GM12878 (cell line): ENCODE data around the gene CD93. TPM values are rescaled to one million over a fixed set of nuclear protein-coding genes. Genes with fewer than 3 reads are reported as not detected.

Source experiments
- ATAC-seq: fragments of 200-7000 bp; cut with Tn5 transposase; 3 replicates; pipeline ENCODE4 v1.9.1; 2020; ENCODE audit warnings: mild to moderate bottlenecking, moderate library complexity
- BruUV-seq: library from RNA; stranded (reverse); fragments of 400-500 nt; replicated peaks from 2 replicates; lab custom pipeline; 2021; lab: Mats Ljungman, UMichigan
- CTCF ChIA-PET: fragments of 300-600 bp; sonication (Branson Sonifier 250); formaldehyde crosslinking; extraction: SDS; loops from one replicate; lab custom pipeline; 2021; ENCODE audit warnings: inconsistent platforms; lab: Yijun Ruan, JAX
- POLR2A ChIA-PET: fragments of 350-600 bp; formaldehyde crosslinking; extraction: SDS; loops from one replicate; lab custom pipeline; 2021; ENCODE audit warnings: inconsistent platforms; lab: Charles Lee
- RAD21 ChIA-PET: fragments of 300-600 bp; sonication (Branson Sonifier 250); formaldehyde crosslinking; loops from one replicate; lab custom pipeline; 2023; ENCODE audit warnings: antibody characterized with exemption; ENCODE audit not compliant: unreplicated experiment; lab: Charles Lee
- SMC1A ChIA-PET: fragments of 300-600 bp; sonication (Branson Sonifier 250); formaldehyde crosslinking; loops from one replicate; lab custom pipeline; 2023; ENCODE audit not compliant: unreplicated experiment, uncharacterized antibody; lab: Charles Lee
- DNase-seq: peaks from one replicate; pipeline ENCODE4 v3.0.0-alpha.2; 2011; ENCODE audit warnings: low read depth, low spot score
- FAIRE-seq: peaks from 3 replicates; lab custom pipeline; 2011; peaks lifted over from hg19 to GRCh38; lab: Jason Lieb, UNC
- H2AFZ ChIP-seq: 2 replicates; pipeline ENCODE4 v1.6.0; 2011; ENCODE audit warnings: low read depth, low read length, control low read depth; ENCODE audit not compliant: control insufficient read depth
- H3K27ac ChIP-seq: 2 replicates; pipeline ENCODE4 v1.5.1; 2011; ENCODE audit warnings: control low read depth; ENCODE audit not compliant: control insufficient read depth, insufficient read depth
- H3K27me3 ChIP-seq, 2 experiments: replicated peaks in 1 of 2; 2 replicates each; pipeline versions ENCODE4 v1.6.0 to v1.6.1; 2011; ENCODE audit warnings: low read length in 1 of 2; ENCODE audit not compliant: control insufficient read depth in 2 of 2, insufficient read depth in 2 of 2
- H3K36me3 ChIP-seq, 2 experiments: 2 replicates each; pipeline ENCODE4 v1.5.1; 2011; ENCODE audit warnings: low read length in 1 of 2; ENCODE audit not compliant: control insufficient read depth in 2 of 2, insufficient read depth in 2 of 2
- H3K4me1 ChIP-seq: 2 replicates; pipeline ENCODE4 v1.6.1; 2011; ENCODE audit warnings: mild to moderate bottlenecking, low read length, moderate library complexity, mixed read lengths; ENCODE audit not compliant: control insufficient read depth, insufficient read depth
- H3K4me2 ChIP-seq: 2 replicates; pipeline ENCODE4 v1.6.0; 2011; ENCODE audit warnings: control low read depth; ENCODE audit not compliant: control insufficient read depth, insufficient read depth
- H3K4me3 ChIP-seq: fragments of 200-600 bp; sonication (generic); 2 replicates; pipeline ENCODE4 v1.5.1; 2016
- H3K79me2 ChIP-seq: 2 replicates; pipeline ENCODE4 v1.6.0; 2011; ENCODE audit warnings: low read length; ENCODE audit not compliant: control insufficient read depth, insufficient read depth
- H3K9ac ChIP-seq: 2 replicates; pipeline ENCODE4 v1.8.0; 2011; ENCODE audit warnings: low read length, control low read depth, mixed read lengths; ENCODE audit not compliant: control insufficient read depth, insufficient read depth
- H3K9me3 ChIP-seq: replicated peaks from 3 replicates; pipeline ENCODE4 v1.5.1; 2011; ENCODE audit warnings: mild to moderate bottlenecking, low read length; ENCODE audit not compliant: control insufficient read depth, insufficient read depth
- H4K20me1 ChIP-seq: 2 replicates; pipeline ENCODE4 v1.6.0; 2011; ENCODE audit not compliant: control insufficient read depth, insufficient read depth
- GABPA ChIP-seq: IDR thresholded peaks from 2 replicates; pipeline ENCODE4 v1.6.1; 2014; ENCODE audit warnings: antibody characterized with exemption, low read depth, mild to moderate bottlenecking, inconsistent platforms
- NFIC ChIP-seq: IDR thresholded peaks from 2 replicates; pipeline ENCODE4 v1.6.1; 2012; ENCODE audit warnings: low read depth, mild to moderate bottlenecking, inconsistent platforms, low read length, moderate library complexity
- NFYB ChIP-seq: IDR thresholded peaks from 2 replicates; pipeline ENCODE4 v1.6.1; 2011; ENCODE audit warnings: low read depth, mild to moderate bottlenecking, low read length, improper control_type of control experiment, moderate library complexity; ENCODE audit not compliant: insufficient read depth
- POLR2A ChIP-seq: IDR thresholded peaks from 2 replicates; pipeline ENCODE4 v1.6.1; 2011; ENCODE audit warnings: low read depth, mild to moderate bottlenecking, low read length
- POLR2AphosphoS5 ChIP-seq: IDR thresholded peaks from 2 replicates; pipeline ENCODE4 v1.6.1; 2011; ENCODE audit warnings: mild to moderate bottlenecking, low read length, inconsistent platforms
- STAT3 ChIP-seq: IDR thresholded peaks from 2 replicates; pipeline ENCODE4 v1.6.1; 2011; ENCODE audit warnings: low read depth, low read length, improper control_type of control experiment
- TARDBP ChIP-seq: IDR thresholded peaks from 2 replicates; pipeline ENCODE4 v1.6.1; 2016; ENCODE audit warnings: borderline replicate concordance
- TCF3 ChIP-seq: IDR thresholded peaks from 2 replicates; pipeline ENCODE4 v1.6.1; 2012; ENCODE audit warnings: low read depth, mild to moderate bottlenecking, low read length, borderline replicate concordance; ENCODE audit not compliant: insufficient read depth
- ZZZ3 ChIP-seq: IDR thresholded peaks from 2 replicates; pipeline ENCODE4 v1.6.1; 2011; ENCODE audit warnings: low read depth; ENCODE audit not compliant: control insufficient read depth, insufficient read length
- WGBS: methylation state at CpG from one replicate; pipeline ENCODE4 v1.1.6; 2016; ENCODE audit warnings: low lambda C conversion rate; ENCODE audit not compliant: insufficient replicate concordance, insufficient coverage; ENCODE audit errors: missing lambda C conversion rate; 5-methylcytosine and 5-hydroxymethylcytosine counted together
- in situ Hi-C: fragments of 300-500 bp; cut with MboI; formaldehyde crosslinking; loops from 9 replicates; pipeline ENCODE4 v1.14.3; 2018; ENCODE audit warnings: mixed read lengths
- intact Hi-C: fragments of 100-400 bp; cut with micrococcal nuclease; formaldehyde crosslinking; loops from one replicate; pipeline ENCODE4 v1.14.2; 2022; ENCODE audit not compliant: unreplicated experiment
- polyA plus RNA-seq, 11 experiments: library from polyadenylated mRNA; depleted of rRNA in 4 of 11; unstranded in 6 of 11; stranded (reverse) in 5 of 11; fragments of >200 nt; fragmentation: Nextera tagmentation in 4 of 11; fragmentation: Illumina TruSeq in 1 of 11; extraction: Ambion mirVana in 4 of 11; extraction: Trizol in 1 of 11; gene quantifications; 1 replicate in 1 of 11; 2 replicates in 10 of 11; pipeline versions ENCODE4 v1.2.1 to v1.2.3, GENCODE V29; 2011 to 2016; ENCODE audit warnings: inconsistent platforms in 2 of 11, missing spikeins in 2 of 11, low read depth in 1 of 11
- total RNA-seq, 4 experiments: library from RNA; depleted of rRNA in 3 of 4; stranded (reverse); fragments of >200 nt in 3 of 4; fragmentation: Illumina TruSeq in 1 of 4; extraction: Trizol in 1 of 4; gene quantifications; 2 replicates each; pipeline versions ENCODE4 v1.2.1 to v1.2.3, GENCODE V29; 2013 to 2021
- TF ChIP-seq, protein P1 (sequence below): fragments of 150-350 bp; IDR thresholded peaks from 2 replicates; pipeline ENCODE4 v1.6.1; 2016; ENCODE audit warnings: low read depth, low read length
- TF ChIP-seq, protein P2 (sequence below): IDR thresholded peaks from 2 replicates; pipeline ENCODE4 v1.6.1; 2012; ENCODE audit warnings: low read length, inconsistent platforms
- TF ChIP-seq, protein P3 (sequence below): IDR thresholded peaks from 2 replicates; pipeline ENCODE4 v1.6.1; 2012; ENCODE audit warnings: mild to moderate bottlenecking, low read depth, low read length
- TF ChIP-seq, protein P4 (sequence below): fragments of 450-650 bp; IDR thresholded peaks from 2 replicates; pipeline ENCODE4 v1.6.1; 2018; ENCODE audit warnings: borderline replicate concordance, mild to moderate bottlenecking; ENCODE audit not compliant: partially characterized antibody

Gene CD93
- total and polyA plus RNA-seq, 10 of the 15 experiments (the other 5 are each of a cell fraction or from before 2014, with no cell fraction given) = 0.20 to 2.7 (median 0.92) TPM

DNA sequence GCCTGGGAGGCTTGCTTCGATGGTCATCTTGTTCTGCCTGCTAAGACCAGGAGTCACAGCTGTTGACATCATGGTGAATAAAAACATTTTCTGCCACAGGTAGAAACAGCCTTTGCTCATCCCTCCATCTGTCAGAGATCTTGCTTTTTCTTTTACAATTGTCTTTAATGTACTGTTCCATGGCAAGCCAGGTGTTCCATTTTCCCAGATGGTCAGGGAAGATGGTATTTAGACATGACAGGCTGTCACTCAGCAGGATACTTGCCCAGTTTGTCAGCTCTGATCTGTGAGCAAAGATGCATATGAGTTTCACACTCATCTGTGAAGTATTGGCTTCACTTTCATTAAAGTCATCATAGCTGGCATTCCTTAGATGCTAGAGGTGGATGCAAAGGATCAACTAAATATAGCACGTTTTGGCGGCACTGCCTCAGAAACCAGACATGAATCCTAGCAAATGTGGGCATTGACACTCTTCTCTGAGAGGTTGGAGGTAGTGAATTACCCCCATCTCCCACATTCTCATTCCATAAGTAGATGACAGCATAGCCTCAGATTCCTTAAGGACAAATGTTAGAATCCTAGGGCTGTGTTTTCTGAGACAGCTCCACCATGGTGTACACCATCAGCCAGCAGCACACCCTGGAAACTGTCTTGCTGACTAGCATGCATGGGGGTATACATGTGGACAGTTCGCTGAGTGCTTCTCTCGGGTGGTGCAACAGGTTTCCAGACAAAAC, 46.8 kb downstream of the CD93 start:
- ChIA-PET CTCF (interaction anchor here (1.1 kb wide), 1 partner anchor 195 kb away, joined by 4 read pairs; no protein-coding TSS in a partner anchor), SMC1A (interaction anchor here (0.6 to 1.4 kb wide), 2 partner anchors 350 to 457 kb away, joined by 3 read pairs; no protein-coding TSS in a partner anchor), RAD21 (no interaction called here), POLR2A (no interaction called here)
- H3K27ac ChIP-seq = no peak overlapping the region
- FAIRE-seq = no peak
- H3K79me2 ChIP-seq = no peaks in the 10 kb centered on the region
- no peak overlapping the region for H3K4me3 ChIP-seq
- no peak overlapping the region for H3K4me2 ChIP-seq
- 5% methylated on average over 5 of the region's 5 CpGs for WGBS
- ATAC-seq = no peak
- no peaks in the 10 kb centered on the region for H3K9me3 ChIP-seq
- no peak overlapping the region for H3K9ac ChIP-seq
- H3K4me1 ChIP-seq = no peaks in the 10 kb centered on the region
- BruUV-seq = no TSS peak
- intact Hi-C loops = no loop called here
- DNase-seq = no peak
- in situ Hi-C loops = no loop called here
- no peak overlapping the region for H2AFZ ChIP-seq
- peaks cover 0 to 3% of the 10 kb centered on the region in 2 experiments; a peak in 1 of 4 replicates for H3K27me3 ChIP-seq
- H4K20me1 ChIP-seq = no peaks in the 10 kb centered on the region
- no peaks in the 10 kb centered on the region for H3K36me3 ChIP-seq
- TF ChIP-seq, protein P1, sequence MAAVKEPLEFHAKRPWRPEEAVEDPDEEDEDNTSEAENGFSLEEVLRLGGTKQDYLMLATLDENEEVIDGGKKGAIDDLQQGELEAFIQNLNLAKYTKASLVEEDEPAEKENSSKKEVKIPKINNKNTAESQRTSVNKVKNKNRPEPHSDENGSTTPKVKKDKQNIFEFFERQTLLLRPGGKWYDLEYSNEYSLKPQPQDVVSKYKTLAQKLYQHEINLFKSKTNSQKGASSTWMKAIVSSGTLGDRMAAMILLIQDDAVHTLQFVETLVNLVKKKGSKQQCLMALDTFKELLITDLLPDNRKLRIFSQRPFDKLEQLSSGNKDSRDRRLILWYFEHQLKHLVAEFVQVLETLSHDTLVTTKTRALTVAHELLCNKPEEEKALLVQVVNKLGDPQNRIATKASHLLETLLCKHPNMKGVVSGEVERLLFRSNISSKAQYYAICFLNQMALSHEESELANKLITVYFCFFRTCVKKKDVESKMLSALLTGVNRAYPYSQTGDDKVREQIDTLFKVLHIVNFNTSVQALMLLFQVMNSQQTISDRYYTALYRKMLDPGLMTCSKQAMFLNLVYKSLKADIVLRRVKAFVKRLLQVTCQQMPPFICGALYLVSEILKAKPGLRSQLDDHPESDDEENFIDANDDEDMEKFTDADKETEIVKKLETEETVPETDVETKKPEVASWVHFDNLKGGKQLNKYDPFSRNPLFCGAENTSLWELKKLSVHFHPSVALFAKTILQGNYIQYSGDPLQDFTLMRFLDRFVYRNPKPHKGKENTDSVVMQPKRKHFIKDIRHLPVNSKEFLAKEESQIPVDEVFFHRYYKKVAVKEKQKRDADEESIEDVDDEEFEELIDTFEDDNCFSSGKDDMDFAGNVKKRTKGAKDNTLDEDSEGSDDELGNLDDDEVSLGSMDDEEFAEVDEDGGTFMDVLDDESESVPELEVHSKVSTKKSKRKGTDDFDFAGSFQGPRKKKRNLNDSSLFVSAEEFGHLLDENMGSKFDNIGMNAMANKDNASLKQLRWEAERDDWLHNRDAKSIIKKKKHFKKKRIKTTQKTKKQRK = no peak
- TF ChIP-seq, protein P2, sequence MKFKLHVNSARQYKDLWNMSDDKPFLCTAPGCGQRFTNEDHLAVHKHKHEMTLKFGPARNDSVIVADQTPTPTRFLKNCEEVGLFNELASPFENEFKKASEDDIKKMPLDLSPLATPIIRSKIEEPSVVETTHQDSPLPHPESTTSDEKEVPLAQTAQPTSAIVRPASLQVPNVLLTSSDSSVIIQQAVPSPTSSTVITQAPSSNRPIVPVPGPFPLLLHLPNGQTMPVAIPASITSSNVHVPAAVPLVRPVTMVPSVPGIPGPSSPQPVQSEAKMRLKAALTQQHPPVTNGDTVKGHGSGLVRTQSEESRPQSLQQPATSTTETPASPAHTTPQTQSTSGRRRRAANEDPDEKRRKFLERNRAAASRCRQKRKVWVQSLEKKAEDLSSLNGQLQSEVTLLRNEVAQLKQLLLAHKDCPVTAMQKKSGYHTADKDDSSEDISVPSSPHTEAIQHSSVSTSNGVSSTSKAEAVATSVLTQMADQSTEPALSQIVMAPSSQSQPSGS = no peak
- TF ChIP-seq NFYB = no peak
- TF ChIP-seq NFIC = no peak
- TF ChIP-seq, protein P3, sequence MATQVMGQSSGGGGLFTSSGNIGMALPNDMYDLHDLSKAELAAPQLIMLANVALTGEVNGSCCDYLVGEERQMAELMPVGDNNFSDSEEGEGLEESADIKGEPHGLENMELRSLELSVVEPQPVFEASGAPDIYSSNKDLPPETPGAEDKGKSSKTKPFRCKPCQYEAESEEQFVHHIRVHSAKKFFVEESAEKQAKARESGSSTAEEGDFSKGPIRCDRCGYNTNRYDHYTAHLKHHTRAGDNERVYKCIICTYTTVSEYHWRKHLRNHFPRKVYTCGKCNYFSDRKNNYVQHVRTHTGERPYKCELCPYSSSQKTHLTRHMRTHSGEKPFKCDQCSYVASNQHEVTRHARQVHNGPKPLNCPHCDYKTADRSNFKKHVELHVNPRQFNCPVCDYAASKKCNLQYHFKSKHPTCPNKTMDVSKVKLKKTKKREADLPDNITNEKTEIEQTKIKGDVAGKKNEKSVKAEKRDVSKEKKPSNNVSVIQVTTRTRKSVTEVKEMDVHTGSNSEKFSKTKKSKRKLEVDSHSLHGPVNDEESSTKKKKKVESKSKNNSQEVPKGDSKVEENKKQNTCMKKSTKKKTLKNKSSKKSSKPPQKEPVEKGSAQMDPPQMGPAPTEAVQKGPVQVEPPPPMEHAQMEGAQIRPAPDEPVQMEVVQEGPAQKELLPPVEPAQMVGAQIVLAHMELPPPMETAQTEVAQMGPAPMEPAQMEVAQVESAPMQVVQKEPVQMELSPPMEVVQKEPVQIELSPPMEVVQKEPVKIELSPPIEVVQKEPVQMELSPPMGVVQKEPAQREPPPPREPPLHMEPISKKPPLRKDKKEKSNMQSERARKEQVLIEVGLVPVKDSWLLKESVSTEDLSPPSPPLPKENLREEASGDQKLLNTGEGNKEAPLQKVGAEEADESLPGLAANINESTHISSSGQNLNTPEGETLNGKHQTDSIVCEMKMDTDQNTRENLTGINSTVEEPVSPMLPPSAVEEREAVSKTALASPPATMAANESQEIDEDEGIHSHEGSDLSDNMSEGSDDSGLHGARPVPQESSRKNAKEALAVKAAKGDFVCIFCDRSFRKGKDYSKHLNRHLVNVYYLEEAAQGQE = no peak
- no peak for TF ChIP-seq TARDBP
- TF ChIP-seq, protein P4, sequence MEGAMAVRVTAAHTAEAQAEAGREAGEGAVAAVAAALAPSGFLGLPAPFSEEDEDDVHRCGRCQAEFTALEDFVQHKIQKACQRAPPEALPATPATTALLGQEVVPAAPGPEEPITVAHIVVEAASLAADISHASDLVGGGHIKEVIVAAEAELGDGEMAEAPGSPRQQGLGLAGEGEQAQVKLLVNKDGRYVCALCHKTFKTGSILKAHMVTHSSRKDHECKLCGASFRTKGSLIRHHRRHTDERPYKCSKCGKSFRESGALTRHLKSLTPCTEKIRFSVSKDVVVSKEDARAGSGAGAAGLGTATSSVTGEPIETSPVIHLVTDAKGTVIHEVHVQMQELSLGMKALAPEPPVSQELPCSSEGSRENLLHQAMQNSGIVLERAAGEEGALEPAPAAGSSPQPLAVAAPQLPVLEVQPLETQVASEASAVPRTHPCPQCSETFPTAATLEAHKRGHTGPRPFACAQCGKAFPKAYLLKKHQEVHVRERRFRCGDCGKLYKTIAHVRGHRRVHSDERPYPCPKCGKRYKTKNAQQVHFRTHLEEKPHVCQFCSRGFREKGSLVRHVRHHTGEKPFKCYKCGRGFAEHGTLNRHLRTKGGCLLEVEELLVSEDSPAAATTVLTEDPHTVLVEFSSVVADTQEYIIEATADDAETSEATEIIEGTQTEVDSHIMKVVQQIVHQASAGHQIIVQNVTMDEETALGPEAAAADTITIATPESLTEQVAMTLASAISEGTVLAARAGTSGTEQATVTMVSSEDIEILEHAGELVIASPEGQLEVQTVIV = no peak
- TF ChIP-seq ZZZ3 = no peak
- TF ChIP-seq STAT3 = no peak
- no peak for TF ChIP-seq TCF3
- no peak for TF ChIP-seq POLR2AphosphoS5
- TF ChIP-seq POLR2A = no peak
- no peak for TF ChIP-seq GABPA
